Transverse colon (tissue), 4 donors: ENCODE measurements around the gene ZCCHC3. TPM values are rescaled to one million over a fixed set of nuclear protein-coding genes. Genes with fewer than 3 reads are reported as not detected.

Experiments
- DNase-seq: peaks from one replicate; pipeline ENCODE4 v3.0.0-alpha.2; 2019
- H3K27ac ChIP-seq, 4 donors: fragments of 200-600 bp; sonication (generic); 2 replicates each; pipeline ENCODE4 v1.5.1; 2016 to 2018; ENCODE audit warnings: inconsistent platforms in 4 of 4
- H3K27me3 ChIP-seq: fragments of 200-600 bp; sonication (generic); 2 replicates; pipeline ENCODE4 v1.5.1; 2017; ENCODE audit warnings: inconsistent platforms
- H3K36me3 ChIP-seq, 4 donors: fragments of 200-600 bp; sonication (generic); 2 replicates each; pipeline ENCODE4 v1.5.1; 2017 to 2019; ENCODE audit warnings: inconsistent platforms in 4 of 4
- H3K4me1 ChIP-seq, 4 donors: fragments of 200-600 bp; sonication (generic); 2 replicates each; pipeline ENCODE4 v1.5.1; 2017 to 2020; ENCODE audit warnings: inconsistent platforms in 4 of 4
- H3K4me3 ChIP-seq, 4 donors: fragments of 200-600 bp; sonication (generic); 1 replicate in 1 of 4; 2 replicates in 3 of 4; pipeline versions ENCODE4 v1.5.1 to v1.6.1; 2017 to 2019; ENCODE audit warnings: inconsistent platforms in 4 of 4
- H3K9me3 ChIP-seq, 2 donors: fragments of 200-600 bp; sonication (generic); 2 replicates each; pipeline ENCODE4 v1.5.1; 2017 to 2019; ENCODE audit warnings: inconsistent platforms in 2 of 2
- CTCF ChIP-seq, 5 experiments: fragments of 200-600 bp in 3 of 5; fragments of 450-650 bp in 2 of 5; sonication (generic) in 3 of 5; IDR thresholded peaks; 1 replicate in 2 of 5; 2 replicates in 3 of 5; pipeline ENCODE4 v1.5.1; 2016 to 2017; ENCODE audit warnings: antibody characterized with exemption in 5 of 5, inconsistent platforms in 3 of 5, mild to moderate bottlenecking in 2 of 5, moderate library complexity in 1 of 5
- EP300 ChIP-seq: sonication (generic); formaldehyde crosslinking; IDR thresholded peaks from one replicate; pipeline ENCODE4 v1.6.1; 2017; ENCODE audit warnings: antibody characterized with exemption, low read depth
- POLR2A ChIP-seq: fragments of 450-650 bp; IDR thresholded peaks from one replicate; pipeline ENCODE4 v1.6.1; 2016; ENCODE audit warnings: antibody characterized with exemption, mild to moderate bottlenecking, moderate library complexity
- POLR2AphosphoS5 ChIP-seq, 3 donors: sonication (generic); formaldehyde crosslinking; IDR thresholded peaks; one replicate each; pipeline ENCODE4 v1.6.1; 2016; ENCODE audit warnings: antibody characterized with exemption in 3 of 3
- WGBS, 2 donors: methylation state at CpG; one replicate each; pipeline ENCODE4 v1.1.5; 2018; ENCODE audit warnings: low coverage in 1 of 2; 5-methylcytosine and 5-hydroxymethylcytosine counted together
- in situ Hi-C, 4 donors: fragments of 200-750 bp; cut with MboI; loops; one replicate each; pipeline versions ENCODE4 v1.15.0 to v1.15.1; 2017; ENCODE audit warnings: low sequenced_read_pairs in 3 of 4, low pct_ligation_motif_present in 1 of 4, low pct_unique_long_range_greater_than_20kb in 1 of 4
- intact Hi-C: fragments of 100-400 bp; cut with DNase I; formaldehyde crosslinking; loops from one replicate; pipeline ENCODE4 v1.15.1; 2023; ENCODE audit warnings: low total_unique reads
- total RNA-seq, 4 donors: library from RNA; depleted of rRNA; stranded (reverse); fragments of >200 nt; gene quantifications; one replicate each; pipeline ENCODE4 v1.1.0, GENCODE V29; 2016

ZCCHC3 gene
- total RNA-seq, 4 donors from 2014 or later: 6.6 to 16.0 (median 10.1) TPM

DNA sequence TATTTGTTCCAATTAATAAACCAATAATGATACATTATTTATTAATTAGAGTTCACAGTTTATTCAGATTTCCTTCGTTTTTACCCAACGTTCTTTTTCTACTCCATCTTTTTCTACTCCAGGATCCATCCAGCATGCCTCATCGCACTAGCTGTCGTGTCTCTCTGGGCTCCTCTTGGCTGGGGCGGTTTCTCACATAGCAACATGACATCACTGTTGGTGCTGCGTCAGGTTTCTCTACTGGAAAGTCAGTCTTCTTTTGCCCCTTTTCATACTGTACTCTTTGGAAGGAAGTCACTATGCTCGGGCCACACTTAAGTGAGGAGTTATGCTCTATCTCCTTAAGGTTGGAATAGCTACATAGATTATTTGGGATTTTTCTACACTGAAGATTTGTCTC, 14.2 kb downstream of the ZCCHC3 start:
- Histone ChIP-seq H3K4me1 (peaks cover 0 to 13% (median 0%) of the 10 kb centered on the region in 4 donors), H3K36me3 (no peaks in the 10 kb centered on the region), H3K9me3 (no peaks in the 10 kb centered on the region), H3K27me3 (no peaks in the 10 kb centered on the region), H3K27ac (no peak overlapping the region), H3K4me3 (no peak overlapping the region)
- in situ Hi-C loops: no loop called here
- TF ChIP-seq POLR2AphosphoS5 (IDR thresholded peaks at IDR 0.05) (no peak), POLR2A (no peak), CTCF (IDR thresholded peaks at IDR 0.05) (no peak), EP300 (no peak)
- intact Hi-C loops: no loop called here
- DNase-seq: no peak
- 93 to 95% methylated on average over 6 to 7 of the region's 7 CpGs for WGBS, 2 donors

- intact Hi-C loops (no loop called here), in situ Hi-C loops (no loop called here)
- peaks cover 0 to 13% (median 0%) of the 10 kb centered on the region in 4 donors for H3K4me1 ChIP-seq
- H3K9me3 ChIP-seq: no peaks in the 10 kb centered on the region
- TF ChIP-seq EP300 (no peak), POLR2A (no peak), POLR2AphosphoS5 (IDR thresholded peaks at IDR 0.05) (no peak), CTCF (IDR thresholded peaks at IDR 0.05) (no peak)
- H3K4me3 ChIP-seq: no peak overlapping the region
- DNase-seq: no peak
- H3K27ac ChIP-seq: no peak overlapping the region
- no peaks in the 10 kb centered on the region for H3K27me3 ChIP-seq
- no peaks in the 10 kb centered on the region for H3K36me3 ChIP-seq
- 93 to 97% methylated on average over 7 to 8 of the region's 8 CpGs for WGBS, 2 donors
These were observed 14.7 kb downstream of the ZCCHC3 start for GRCh38 chr20:312067-312466.

DNA sequence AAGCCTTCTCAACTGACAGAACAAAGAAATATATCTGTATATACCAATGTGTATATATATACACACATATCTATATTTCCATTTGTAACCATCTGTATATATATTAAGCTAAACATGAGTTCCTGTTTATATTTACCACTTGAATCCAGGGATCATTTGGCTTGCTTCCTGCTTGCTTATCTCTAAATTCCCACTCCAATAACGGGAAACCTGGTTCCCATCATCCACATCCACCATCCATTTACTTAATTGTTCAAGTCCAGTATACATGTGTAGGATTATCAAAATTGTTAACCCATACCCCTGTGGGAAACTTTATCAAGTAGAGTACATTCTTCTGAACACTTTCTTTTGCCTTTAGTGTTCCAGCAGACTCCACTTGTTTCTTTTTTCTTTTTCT, 15.5 kb downstream of the ZCCHC3 start:
- in situ Hi-C loops: no loop called here

GRCh38 chr20:313402-313801, 16.0 kb downstream of the ZCCHC3 start:
- Histone ChIP-seq H3K27ac (no peak overlapping the region), H3K27me3 (no peaks in the 10 kb centered on the region), H3K9me3 (no peaks in the 10 kb centered on the region), H3K36me3 (no peaks in the 10 kb centered on the region), H3K4me3 (no peak overlapping the region), H3K4me1 (peaks cover 0 to 13% (median 0%) of the 10 kb centered on the region in 4 donors)
- in situ Hi-C loops: no loop called here
- TF ChIP-seq EP300: no peak
- no peak for TF ChIP-seq POLR2AphosphoS5 (IDR thresholded peaks at IDR 0.05)
- DNase-seq: no peak
- intact Hi-C loops: no loop called here
- 76 to 86% methylated on average over 5 of the region's 5 CpGs for WGBS, 2 donors

More for the DNA sequence above, 15.5 kb downstream of the ZCCHC3 start:
- H3K9me3 ChIP-seq: no peaks in the 10 kb centered on the region
- no peaks in the 10 kb centered on the region for H3K36me3 ChIP-seq
- WGBS, 2 donors: 59 to 86% methylated on average over 1 of the region's 1 CpG
- peaks cover 0 to 13% (median 0%) of the 10 kb centered on the region in 4 donors for H3K4me1 ChIP-seq
- H3K27ac ChIP-seq: no peak overlapping the region
- TF ChIP-seq POLR2AphosphoS5 (IDR thresholded peaks at IDR 0.05): no peak
- no peak for TF ChIP-seq EP300
- no peak for TF ChIP-seq POLR2A
- no peak for TF ChIP-seq CTCF (IDR thresholded peaks at IDR 0.05)
- no peak overlapping the region for H3K4me3 ChIP-seq
- no peaks in the 10 kb centered on the region for H3K27me3 ChIP-seq
- DNase-seq: no peak
- intact Hi-C loops: no loop called here

DNA sequence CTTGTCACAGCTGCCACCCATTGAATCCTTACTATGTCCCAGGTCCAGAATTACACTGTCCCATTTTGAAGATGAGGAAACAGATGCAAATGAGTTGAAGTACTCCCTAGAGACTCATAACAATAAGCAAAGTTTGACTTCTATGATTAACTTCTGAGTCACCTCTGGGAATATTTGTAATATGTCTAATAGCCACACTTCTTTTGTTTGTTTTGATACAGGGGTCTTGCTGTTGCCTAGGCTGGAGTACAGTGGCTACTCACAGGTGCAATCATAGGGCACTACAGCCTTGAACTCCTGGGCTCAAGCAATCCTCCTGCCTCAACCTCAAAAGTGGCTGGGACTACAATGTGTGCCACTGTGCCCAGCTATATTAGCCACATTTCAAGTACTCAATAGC, 16.6 kb downstream of the ZCCHC3 start:
- Histone ChIP-seq H3K4me1 (peaks cover 0 to 13% (median 0%) of the 10 kb centered on the region in 4 donors), H3K27ac (no peak overlapping the region), H3K27me3 (no peaks in the 10 kb centered on the region), H3K4me3 (no peak overlapping the region), H3K9me3 (no peaks in the 10 kb centered on the region), H3K36me3 (no peaks in the 10 kb centered on the region)
- TF ChIP-seq POLR2A: no peak
- TF ChIP-seq CTCF (IDR thresholded peaks at IDR 0.05): no peak
- TF ChIP-seq EP300: no peak
- TF ChIP-seq POLR2AphosphoS5 (IDR thresholded peaks at IDR 0.05): no peak
- intact Hi-C loops (no loop called here), in situ Hi-C loops (no loop called here)
- DNase-seq: no peak
